GM19372 (cell line): ENCODE results near the gene JMJD4.
A peak's percentile ranks its signal among the peaks of the same experiment; 100 is the strongest.

ENCODE experiments used
- ATAC-seq: cut with Tn5 transposase; IDR thresholded peaks from one replicate; pipeline ENCODE4 v1.9.1; 2021; ENCODE audit warnings: mild to moderate bottlenecking, low read depth, moderate library complexity; ENCODE audit not compliant: unreplicated experiment

JMJD4 gene

GRCh38 chr1:227734856-227735538 lies at the start of gene JMJD4, which contains the start of gene SNAP47:
TSS of gene JMJD4 (minus strand) at chr1:227735302. CDS start at chr1:227735273, 29 bp downstream.
TSS of gene SNAP47 (plus strand) at chr1:227735435. CDS start at chr1:227747737, 12,302 bp downstream.
- peak; percentile 93 for ATAC-seq

GRCh38 chr1:227782226-227782625 lies 47.1 kb upstream of the JMJD4 start:
- ATAC-seq, result no peak

- ATAC-seq, result no peak
These were observed 46.3 kb upstream of the JMJD4 start for GRCh38 chr1:227781314-227781930.

GRCh38 chr1:227780101-227781044 lies 45.3 kb upstream of the JMJD4 start:
- ATAC-seq, result no peak

- no peak for ATAC-seq
These were observed 44.6 kb upstream of the JMJD4 start for GRCh38 chr1:227779685-227780084.

GRCh38 chr1:227779021-227779441 lies 43.9 kb upstream of the JMJD4 start:
- ATAC-seq, result no peak

- no peak for ATAC-seq
These were observed 43.4 kb upstream of the JMJD4 start for GRCh38 chr1:227778401-227778947.

GRCh38 chr1:227777646-227778045 lies 42.5 kb upstream of the JMJD4 start:
- no peak for ATAC-seq

- no peak for ATAC-seq
These were observed 42.1 kb upstream of the JMJD4 start for GRCh38 chr1:227777156-227777555.

- no peak for ATAC-seq
These were observed 41.2 kb upstream of the JMJD4 start for GRCh38 chr1:227776331-227776771.

- no peak for ATAC-seq
These were observed 40.7 kb upstream of the JMJD4 start for GRCh38 chr1:227775841-227776240.

- no peak for ATAC-seq
These were observed 39.9 kb upstream of the JMJD4 start for GRCh38 chr1:227774821-227775661.

- ATAC-seq, result no peak
These were observed 39.1 kb upstream of the JMJD4 start for GRCh38 chr1:227774051-227774731.

- ATAC-seq, result no peak
These were observed 38.5 kb upstream of the JMJD4 start for GRCh38 chr1:227773558-227773957.

- ATAC-seq, result no peak
These were observed 36.7 kb upstream of the JMJD4 start for GRCh38 chr1:227771771-227772170.

- ATAC-seq, result no peak
These were observed 36.2 kb upstream of the JMJD4 start for GRCh38 chr1:227771326-227771725.

- ATAC-seq, result no peak
These were observed 35.7 kb upstream of the JMJD4 start for GRCh38 chr1:227770812-227771211.

- ATAC-seq, result no peak
These were observed 34.9 kb upstream of the JMJD4 start for GRCh38 chr1:227769936-227770494.
